Caki2 (cell line): ENCODE results near the gene DEFB132. TPM values are rescaled to one million over a fixed set of nuclear protein-coding genes. Genes with fewer than 3 reads are reported as not detected.

Source experiments
- DNase-seq: peaks from one replicate; pipeline ENCODE4 v3.0.0-alpha.2; 2015; ENCODE audit warnings: low read depth
- in situ Hi-C: cut with HindIII; loops from 2 replicates; pipeline ENCODE4 v1.10.0; 2016; ENCODE audit warnings: low sequenced_read_pairs, low pct_unique_long_range_greater_than_20kb, mixed read lengths
- total RNA-seq: library from RNA; depleted of rRNA; stranded (reverse); fragments of >200 nt; shearing (Covaris generic); gene quantifications from 2 replicates; pipeline ENCODE4 v1.2.3, GENCODE V29; 2014; ENCODE audit warnings: low replicate concordance

DEFB132 gene
- total RNA-seq, 1 experiment from 2014 or later: not detected

- in situ Hi-C loops: no loop called here
- DNase-seq: peak; percentile 22
These were observed 31.6 kb downstream of the DEFB132 start for GRCh38 chr20:288956-289692.

- no peak for DNase-seq
- in situ Hi-C loops: no loop called here
These were observed 32.2 kb downstream of the DEFB132 start for GRCh38 chr20:289693-290083.

- in situ Hi-C loops: no loop called here
- peak; percentile 94 for DNase-seq
These were observed 32.7 kb downstream of the DEFB132 start, which contains the start of gene C20orf96 for GRCh38 chr20:290084-290831. TSS of gene C20orf96 (minus strand) at chr20:290750. CDS start at chr20:290610, 140 bp downstream.

GRCh38 chr20:294602-295001 is 37.1 kb downstream of the DEFB132 start:
- DNase-seq: no peak
- in situ Hi-C loops: no loop called here

- in situ Hi-C loops: no loop called here
- no peak for DNase-seq
These were observed 38.3 kb downstream of the DEFB132 start for GRCh38 chr20:295804-296203.

- in situ Hi-C loops: no loop called here
- peak; percentile 97 for DNase-seq
These were observed 39.8 kb downstream of the DEFB132 start, which contains the start of gene ZCCHC3 for GRCh38 chr20:297098-297924. TSS of gene ZCCHC3 (plus strand) at chr20:297570. CDS start at chr20:297587, 17 bp downstream.

- peak; percentile 74 for DNase-seq
- in situ Hi-C loops: no loop called here
These were observed 40.6 kb downstream of the DEFB132 start for GRCh38 chr20:297925-298775.

GRCh38 chr20:298776-299391 is 41.4 kb downstream of the DEFB132 start:
- no peak for DNase-seq
- in situ Hi-C loops: no loop called here

GRCh38 chr20:300345-300990 is 42.9 kb downstream of the DEFB132 start:
- DNase-seq: no peak
- in situ Hi-C loops: no loop called here

- in situ Hi-C loops: no loop called here
- DNase-seq: no peak
These were observed 44.6 kb downstream of the DEFB132 start for GRCh38 chr20:301886-302848.

GRCh38 chr20:305745-306144 is 48.2 kb downstream of the DEFB132 start:
- in situ Hi-C loops: no loop called here
- DNase-seq: no peak

GRCh38 chr20:308427-309038 is 51.0 kb downstream of the DEFB132 start:
- in situ Hi-C loops: no loop called here
- DNase-seq: no peak

- in situ Hi-C loops: no loop called here
- no peak for DNase-seq
These were observed 51.8 kb downstream of the DEFB132 start for GRCh38 chr20:309306-309840.

GRCh38 chr20:309841-310644 is 52.5 kb downstream of the DEFB132 start:
- peak; percentile 99 for DNase-seq
- in situ Hi-C loops: no loop called here

- in situ Hi-C loops: no loop called here
- no peak for DNase-seq
These were observed 53.1 kb downstream of the DEFB132 start for GRCh38 chr20:310645-311044.
